Measurements from ENCODE around the gene PMEL.
"Not testable (repeated sequence)": the region's sequence is repeated elsewhere in the genome, so short reads cannot be mapped to it uniquely, and the experiment has no call there.

Gene PMEL

DNA sequence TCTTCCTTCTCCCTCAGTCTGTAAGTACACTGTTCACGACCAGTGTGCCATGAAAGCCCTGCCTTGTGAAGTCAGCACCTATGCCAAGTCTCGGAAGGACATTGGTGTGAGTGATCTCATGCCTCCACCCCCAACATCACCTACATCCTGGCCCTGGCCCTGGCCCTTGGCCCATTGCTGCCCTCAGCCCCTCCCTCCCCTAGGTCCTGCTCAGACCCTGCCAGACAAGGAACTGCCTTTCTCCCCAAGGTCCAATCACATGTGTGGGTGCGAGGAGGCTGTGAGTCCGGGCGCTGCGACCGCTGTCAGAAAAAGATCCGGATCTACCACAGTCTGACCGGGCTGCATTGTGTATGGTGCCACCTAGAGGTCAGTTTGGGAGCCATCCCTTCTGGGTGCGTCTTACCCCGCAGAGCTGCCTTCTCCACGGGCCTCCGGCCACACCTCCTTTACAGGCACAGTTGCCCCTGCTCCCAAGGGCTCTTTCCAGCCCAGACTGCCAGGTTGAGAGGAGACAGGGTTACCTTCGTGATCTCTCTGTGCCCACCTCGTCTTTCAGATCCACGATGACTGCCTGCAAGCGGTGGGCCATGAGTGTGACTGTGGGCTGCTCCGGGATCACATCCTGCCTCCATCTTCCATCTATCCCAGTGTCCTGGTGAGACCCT, 25.6 kb downstream of the PMEL start:
- peak; percentile 57 for DNase-seq

DNA sequence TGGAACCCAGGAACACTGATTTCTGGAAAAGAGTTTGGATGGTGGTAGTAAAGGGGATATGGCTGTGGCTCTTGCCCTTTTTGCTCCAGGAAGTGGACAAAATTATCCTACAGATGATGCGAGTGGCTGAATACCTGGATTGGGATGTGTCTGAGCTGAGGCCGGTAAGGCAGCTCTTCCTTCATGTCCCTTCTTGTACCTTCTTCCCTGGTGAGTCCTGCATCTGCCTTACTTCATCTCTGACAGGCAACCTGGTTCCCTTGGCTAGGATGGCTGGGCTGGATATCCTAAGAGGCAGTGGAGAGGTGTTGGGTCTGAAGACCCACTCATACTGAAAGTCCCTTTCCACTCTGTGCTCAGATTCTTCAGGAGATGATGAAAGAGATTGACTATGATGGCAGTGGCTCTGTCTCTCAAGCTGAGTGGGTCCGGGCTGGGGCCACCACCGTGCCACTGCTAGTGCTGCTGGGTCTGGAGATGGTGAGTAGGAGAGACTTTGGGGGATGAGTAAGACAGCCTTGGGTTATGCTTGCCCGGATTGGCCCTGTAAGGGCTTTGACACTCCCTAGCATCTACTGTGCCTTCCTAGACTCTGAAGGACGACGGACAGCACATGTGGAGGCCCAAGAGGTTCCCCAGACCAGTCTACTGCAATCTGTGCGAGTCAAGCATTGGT, 26.9 kb downstream of the PMEL start:
- no peak for DNase-seq

- no peak for DNase-seq
Observed at GRCh38 chr12:55937981-55938380, 27.9 kb downstream of the PMEL start.

DNA sequence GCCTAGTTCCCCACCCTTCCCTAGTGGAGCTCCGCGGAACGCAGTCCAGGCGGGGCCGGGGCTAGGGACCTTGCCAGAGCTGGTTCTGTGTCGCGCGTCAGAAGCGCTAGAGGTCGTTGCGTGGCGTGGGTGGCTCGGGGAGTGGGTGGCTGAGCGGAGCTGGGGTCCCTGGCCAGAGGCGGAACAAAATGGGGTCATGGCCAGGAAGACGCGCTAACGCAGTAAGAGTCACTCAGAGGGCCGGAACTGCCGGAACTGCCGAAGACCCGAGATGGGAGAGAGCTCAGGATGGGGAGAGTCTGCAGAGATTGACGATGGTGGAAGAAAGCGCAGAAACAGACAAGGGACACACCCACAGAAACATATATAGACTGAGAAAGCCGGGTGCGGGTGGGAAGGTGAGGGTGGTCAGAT, 30.1 kb downstream of the PMEL start:
- DNase-seq = no peak

GRCh38 chr12:55934773-55935172, 31.1 kb downstream of the PMEL start:
- no peak for DNase-seq

DNA sequence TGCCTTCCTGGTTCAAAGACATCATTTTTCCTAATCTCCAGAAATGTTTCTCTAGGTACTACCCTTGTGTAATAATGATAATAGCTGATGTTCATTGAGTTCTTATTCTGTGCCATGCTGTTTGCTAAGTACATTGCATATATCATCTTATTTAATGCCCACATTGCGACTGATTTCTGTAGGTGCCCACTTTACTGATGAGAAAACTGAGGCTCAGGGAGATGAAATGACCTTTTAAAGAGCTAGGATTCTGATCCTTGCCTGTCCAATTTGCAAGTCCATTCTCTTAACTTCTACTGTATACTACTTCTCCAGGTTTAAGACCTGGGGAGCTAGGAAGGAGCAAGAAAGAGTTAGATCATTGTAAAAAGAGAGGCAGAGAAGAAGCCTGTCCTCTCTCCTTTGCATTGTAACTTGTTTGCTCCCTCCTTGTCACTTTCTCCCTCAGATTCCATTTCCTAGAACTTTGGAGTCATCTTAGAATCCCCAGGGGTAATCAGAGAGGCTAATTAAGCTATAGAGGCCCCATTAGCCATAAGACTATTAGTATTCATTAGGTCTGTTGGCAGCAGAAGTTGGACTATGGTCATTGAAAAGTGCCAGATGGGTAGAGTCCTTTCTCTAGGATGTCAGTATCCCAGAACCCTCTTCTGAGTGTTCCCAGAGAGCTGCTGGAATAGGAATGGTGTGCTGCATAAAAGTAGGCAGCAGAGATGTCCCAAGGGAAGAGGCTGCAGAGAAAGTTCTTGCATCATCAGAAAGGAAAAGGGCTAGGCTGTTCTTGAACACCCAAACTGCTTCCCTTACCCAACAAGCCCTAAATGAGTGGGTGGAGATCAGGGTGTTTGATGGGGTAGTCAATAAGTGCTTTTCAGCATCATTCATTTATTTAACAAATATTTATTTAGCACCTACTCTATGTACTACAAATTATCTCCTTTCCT, 31.8 kb downstream of the PMEL start:
- DNase-seq = no peak

DNA sequence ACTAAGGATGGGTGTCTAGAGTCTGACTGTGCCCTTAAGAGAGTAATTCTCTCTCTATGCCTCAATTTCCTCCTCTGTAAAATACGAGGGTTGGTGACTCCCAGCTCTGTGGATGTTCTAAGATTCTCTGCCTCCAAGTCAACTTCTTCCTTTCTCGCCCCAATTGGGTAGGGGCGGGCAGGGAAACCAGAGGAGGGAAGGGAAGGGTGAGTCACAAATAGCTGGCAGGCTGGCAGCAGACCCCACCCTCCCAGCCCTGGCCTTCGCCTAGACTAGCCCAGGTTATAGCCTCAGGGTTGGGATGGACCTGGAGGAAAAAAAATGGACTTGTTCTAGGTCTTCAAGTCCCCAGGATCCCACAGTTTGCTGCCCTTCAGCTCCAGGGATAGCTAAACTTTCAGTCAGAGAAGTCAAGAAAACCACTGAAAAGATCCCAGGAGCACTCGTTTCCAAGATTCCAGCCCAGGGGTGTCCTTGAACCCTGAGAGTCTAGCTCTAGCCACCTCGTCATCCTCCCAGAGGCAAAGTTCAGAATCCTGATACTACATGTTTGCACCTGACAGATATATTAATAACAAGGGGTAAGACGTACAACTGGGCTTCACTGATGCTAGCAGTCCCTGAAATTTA, 32.6 kb downstream of the PMEL start:
- no peak for DNase-seq

GRCh38 chr12:55932551-55932910, 33.3 kb downstream of the PMEL start:
- DNase-seq = no peak

DNA sequence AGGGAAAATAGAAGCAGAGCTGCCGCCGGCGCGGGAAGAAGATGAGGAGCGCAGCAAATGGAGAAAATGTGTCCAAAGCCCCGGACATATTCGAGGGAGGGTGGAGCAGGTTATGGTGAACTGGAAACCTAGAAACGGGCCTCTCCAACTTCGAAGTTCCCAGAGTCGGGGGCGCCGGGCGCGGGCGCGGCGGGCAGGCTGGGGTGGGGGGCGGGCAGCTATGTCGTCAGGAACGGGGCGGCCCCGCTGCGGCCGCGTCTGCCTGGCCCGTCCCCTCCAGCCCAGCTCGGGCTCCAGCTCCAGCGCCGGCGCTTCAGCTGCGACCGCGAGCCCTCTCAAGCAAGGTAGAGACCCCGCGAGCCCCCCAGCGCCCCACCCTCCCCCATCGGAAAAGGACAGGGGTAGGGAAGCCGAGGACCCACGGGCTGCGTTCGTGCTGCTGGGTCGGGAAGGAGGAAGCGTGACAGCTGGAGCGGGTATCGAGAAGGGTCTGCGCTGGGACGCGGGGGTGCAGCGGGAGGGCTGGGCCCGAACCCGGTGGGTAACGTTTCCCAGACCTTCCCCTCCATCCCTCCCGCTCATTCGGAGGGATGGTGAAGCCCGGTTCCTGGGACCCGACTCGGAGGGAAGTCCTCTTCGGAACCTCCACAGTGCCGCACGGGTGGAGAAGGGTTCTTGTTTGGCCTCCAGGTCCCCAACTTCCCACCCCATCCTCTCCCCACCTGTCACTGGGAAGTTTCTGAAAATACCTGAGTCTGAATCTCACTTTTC, 33.9 kb downstream of the PMEL start:
- no peak for DNase-seq

DNA sequence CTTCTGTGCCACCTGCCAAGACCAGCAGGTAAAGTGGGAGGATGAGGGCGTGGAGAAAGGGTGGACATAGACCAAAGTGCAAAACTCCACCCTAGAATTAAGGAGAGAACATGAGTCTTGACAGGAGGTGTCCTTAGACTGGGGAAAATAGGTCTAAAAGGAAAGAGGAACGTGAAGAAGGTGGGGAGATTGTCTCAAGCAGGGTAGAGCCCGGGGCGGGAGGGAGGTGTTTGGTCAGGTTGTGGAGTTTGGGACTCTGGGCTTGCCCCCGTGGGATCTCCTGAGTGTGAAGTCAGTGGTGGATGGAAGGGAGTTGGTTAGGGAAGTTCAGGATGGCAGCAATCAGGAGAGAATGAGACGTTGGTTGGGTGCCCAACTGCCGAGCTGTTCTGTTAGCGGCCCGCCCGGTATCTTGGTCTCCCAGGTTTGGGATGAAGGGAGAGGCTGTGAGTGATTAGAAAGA, 34.5 kb downstream of the PMEL start:
- no peak for DNase-seq

GRCh38 chr12:55930771-55931316, 35.0 kb downstream of the PMEL start, which contains the start of gene DGKA:
TSS of gene DGKA (plus strand) at chr12:55931162. CDS start at chr12:55936504, 5,342 bp downstream.
- DNase-seq = peak; percentile 27

GRCh38 chr12:55929306-55929791, 36.5 kb downstream of the PMEL start:
- no peak for DNase-seq

DNA sequence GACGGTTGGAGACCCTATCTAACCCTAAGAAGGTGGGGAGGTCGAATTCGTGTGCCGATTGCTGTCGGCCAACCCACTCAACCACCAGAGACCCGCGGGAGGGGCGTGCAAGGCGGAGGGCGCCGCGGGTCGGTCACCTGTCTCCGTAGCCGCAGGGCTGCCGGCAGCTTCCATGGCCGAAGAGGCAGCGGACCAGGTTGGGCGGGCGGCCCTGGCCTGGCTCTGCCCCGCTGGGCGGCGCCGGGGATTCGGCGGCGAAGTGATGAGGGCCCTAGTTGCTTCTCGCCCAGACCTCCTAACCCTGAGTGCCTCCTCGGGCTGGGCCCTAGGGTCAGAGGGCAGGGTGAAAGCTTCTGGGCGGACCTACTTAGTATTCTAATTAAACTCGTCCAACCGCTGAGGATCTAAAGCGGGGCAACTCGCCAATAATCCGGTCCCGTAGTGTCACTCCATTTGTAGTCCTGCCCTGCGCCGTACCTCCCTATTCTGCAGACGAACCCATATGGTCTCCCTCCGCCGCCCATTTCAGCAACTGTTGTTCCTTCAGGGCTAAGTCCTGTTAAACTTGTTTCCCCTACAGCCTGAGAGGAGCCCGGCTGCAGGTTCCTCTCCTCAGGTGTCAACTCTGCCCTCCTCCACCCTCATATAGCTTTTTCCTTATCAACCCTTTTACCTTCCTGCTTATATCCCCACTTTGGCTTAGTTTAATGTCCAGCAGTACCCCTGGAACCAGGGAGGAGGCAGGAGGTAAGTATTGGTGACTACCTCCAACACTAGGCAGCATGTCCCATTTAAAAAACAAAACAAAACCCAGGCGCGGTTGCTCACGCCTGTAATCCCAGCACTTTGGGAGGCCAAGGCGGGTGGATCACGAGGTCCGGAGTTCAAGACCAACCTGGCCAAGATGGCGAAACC, 38.0 kb downstream of the PMEL start, which contains the start of gene PYM1:
Gene PYM1, minus strand, starts transcription at position 307 of the 915 bp plus-strand sequence. Its CDS starts 133 bp downstream, at position 174.
- DNase-seq = peak; percentile 39

GRCh38 chr12:55926738-55927587, 38.9 kb downstream of the PMEL start:
- peak; percentile 87 for DNase-seq

- DNase-seq = no peak
Observed at GRCh38 chr12:55925870-55926737, 39.7 kb downstream of the PMEL start.

- no peak for DNase-seq
Observed at GRCh38 chr12:55925371-55925770, 40.5 kb downstream of the PMEL start.

DNA sequence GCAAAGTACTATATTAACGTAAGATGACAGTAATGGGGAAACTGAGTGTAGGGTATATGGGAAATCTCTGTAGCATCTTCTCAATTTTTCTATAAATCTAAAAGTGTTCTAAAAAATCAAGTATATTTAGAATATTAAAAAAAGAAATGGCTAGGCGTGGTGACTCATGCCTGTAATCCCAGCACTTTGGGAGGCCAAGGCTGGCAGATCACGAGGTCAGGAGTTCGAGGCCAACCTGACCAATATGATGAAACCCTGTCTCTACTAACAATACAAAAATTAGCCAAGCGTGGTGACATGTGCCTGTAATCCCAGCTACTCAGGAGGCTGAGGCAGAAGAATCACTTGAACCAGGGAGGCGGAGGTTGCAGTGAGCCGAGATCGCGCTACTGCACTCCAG, 42.2 kb downstream of the PMEL start:
- DNase-seq = not testable (repeated sequence)

- DNase-seq = no peak
Observed at GRCh38 chr12:55922126-55922525, 43.7 kb downstream of the PMEL start.

Data from NCI-H1092 treated with DMSO at 0.1 percent for 48 hours (cell line).